Epidermal melanocyte (primary cell): ENCODE data around the gene CLPX.
A peak's percentile ranks its signal among the peaks of the same experiment; 100 is the strongest.
"Not testable (repeated sequence)": the region's sequence is repeated elsewhere in the genome, so short reads cannot be mapped to it uniquely, and the experiment has no call there.

ENCODE experiments used
- DNase-seq: peaks from one replicate; pipeline ENCODE4 v3.0.0; 2011; ENCODE audit warnings: low spot score; ENCODE audit not compliant: insufficient read length

CLPX gene

DNA sequence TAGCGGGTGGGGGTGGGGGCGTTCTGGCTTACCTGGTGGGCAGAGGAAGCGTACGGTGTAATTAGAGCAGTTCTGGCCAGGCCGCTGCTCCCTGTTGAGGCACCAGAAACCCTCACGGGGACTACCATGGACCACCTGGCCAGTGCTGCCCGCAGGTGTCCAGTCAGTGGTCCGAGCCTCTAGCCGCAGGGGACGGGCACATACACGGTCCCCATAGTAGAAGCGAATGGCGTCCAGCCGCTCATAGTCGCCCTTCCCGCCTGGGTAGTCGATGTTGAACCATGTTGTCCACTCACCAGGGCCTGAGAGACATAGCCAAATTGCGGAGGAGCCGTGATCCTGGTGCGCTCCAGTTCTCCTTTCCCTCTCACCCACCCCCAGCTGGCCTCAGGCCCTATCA, 21.6 kb upstream of the CLPX start:
- DNase-seq = no peak

DNA sequence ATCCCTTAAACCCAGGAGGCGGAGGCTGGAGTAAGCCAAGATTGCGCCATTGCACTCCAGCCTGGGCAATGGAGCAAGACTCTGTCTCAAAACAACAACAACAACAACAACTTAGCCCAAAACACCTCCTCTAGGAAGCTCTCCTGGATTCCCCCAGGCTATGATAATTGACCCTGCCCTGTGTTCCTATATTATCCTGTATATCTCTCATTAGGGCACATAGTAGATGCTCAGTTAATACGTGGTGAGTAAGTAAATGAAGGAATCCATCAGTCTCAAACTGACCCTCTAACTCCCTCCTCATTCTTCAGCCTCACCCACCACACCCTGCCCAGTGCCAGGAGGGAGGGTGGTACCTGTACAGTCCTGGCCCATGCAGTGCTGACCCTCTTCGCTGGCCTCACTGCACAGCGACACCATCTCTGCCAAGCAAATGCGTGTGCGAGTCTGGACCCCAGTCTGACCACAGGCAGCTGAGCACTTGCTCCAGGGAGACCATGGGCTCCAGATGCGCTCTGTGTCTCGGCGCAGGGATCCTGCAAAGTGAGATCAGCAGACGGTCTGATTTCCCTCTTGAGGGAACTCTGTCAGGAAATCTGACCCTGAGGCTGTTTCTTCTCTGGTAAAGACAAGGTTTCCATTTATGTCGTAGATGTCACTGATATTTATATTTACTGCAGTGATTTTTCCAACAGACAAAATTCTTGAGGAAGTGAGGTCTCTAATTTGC, 20.0 kb upstream of the CLPX start:
- DNase-seq = no peak

DNA sequence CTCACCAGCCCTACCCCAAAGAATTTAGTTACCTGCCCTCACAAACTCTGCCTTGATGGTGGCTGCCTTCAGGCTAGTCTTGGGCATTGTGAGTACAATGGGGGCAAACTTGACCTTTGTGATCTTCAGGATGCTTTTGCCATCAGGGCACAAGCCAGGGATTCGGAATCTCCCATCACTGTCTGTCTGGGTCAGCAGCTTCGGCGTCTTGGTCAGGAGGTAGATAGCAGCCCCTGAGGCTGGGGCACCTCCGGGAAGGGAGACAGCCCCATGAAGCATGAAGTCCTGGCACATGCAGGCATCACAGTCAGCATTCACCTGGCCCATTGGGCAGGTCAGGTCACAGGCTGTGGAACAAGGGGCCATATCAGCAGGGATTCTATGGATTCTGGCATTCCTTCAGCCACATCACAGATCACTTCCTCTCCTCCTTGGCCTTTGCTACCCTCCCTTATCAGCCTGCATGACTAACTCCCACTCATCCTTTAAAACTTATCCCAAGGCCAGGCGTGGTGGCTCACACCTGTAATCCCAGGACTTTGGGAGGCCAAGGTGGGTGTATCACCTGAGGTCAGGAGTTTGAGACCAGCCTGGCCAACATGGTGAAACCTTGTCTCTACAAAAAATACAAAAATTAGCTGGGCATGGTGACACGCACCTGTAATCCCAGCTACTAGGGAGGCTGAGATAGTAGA, 19.2 kb upstream of the CLPX start:
- no peak for DNase-seq

DNA sequence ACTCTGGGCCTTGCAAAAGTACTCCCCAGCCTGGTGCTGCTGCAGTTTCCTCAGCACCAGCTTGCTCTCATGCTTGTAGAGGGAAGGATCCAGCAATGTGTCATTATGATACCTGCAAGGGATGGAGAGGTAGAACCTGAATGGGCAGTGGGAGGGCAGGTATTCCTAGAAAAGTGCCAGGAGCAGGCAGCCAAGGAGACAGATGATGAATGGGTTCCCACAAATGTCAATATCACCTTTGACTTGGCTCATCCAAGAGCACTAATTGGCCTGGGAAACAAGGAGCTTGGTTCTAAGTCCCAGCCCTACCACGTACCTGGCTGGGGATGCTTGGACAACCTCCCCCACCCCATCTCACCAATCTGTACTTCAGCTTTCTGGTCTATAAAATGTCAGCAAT, 16.8 kb upstream of the CLPX start:
- DNase-seq = no peak

DNA sequence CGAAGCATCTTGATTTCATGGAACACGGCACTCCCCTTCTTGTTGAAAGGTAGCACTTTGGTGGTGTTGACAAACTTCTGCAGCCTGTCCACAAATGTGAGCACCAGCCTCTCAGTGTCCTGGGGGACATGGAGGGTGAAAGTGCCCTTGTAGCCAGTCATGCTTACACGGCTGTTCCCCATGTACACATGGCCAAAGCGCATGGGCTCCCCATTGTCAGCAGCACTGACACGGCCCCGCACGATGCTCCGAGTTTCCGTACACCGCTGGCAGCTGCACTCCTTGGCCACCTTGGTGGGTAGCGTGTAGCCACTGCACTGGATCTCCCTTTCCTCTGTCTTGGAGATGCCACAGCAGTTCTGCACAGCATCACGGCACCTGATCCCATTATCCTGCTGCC, 13.4 kb upstream of the CLPX start:
- DNase-seq = no peak

DNA sequence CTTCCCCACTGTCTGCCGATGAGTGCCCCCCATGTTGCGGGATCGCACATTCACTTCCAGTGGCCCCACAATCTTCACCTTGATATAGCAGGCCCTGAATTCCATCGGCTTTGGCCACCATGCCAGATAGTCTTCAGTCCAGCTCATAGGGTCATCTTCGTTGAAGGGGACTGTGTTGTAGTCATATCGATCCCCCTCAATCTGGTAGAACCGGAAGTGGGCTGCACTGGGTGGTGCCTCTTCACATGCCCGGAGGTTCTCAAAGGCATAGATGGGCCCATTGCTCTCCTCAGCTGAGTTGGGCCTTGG, 12.1 kb upstream of the CLPX start:
- no peak for DNase-seq

DNA sequence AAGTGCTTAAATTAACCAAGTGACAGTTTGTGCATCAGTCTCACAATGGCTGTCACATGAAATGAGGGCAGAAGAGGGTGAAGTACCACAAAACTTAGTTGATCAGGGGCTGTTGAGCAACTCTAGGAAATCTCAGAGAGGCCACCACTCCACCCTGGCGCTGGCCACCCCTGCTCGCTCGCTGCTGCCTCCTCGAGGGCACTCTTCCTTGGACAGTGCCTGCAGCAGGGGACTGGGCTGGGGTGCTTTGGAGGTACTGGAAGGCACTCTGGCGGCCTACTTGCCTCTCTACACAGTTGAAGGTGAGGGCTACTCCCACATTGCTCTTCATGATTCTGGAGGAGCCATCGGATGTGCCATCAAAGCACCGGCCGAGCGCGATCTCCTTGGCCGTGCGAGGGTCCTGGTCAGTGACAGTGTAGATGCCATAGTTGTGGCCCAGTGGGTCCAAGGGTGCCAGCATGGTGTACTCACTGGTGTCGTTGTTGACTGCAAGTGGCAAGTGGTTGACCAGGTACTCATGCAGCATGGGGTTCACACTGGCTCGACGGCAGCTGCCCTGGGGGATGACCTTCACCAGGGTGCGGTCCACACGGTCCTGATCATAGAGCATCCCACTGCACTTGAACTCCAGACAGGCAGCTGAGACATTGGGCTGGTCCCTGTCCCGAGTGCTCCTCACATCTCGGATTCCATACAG, 11.6 kb upstream of the CLPX start:
- DNase-seq = no peak

DNA sequence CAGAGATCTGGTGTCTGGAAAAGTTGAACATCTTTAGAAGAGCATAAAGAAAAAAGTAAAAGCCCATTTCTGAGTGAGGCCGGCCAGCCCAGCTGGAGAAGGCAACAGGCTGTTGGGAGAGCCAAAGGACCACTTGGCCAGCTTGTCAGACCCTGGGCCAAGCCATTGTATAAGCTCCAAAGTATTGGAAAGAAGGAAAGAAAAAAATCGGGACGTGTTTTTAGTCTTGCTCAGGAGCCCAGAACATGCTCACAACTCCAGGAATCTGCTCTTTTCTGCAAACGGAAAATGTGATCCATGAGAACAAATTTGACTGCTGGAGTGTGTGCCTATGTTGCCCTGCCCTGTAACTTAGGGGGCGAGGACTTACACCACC, 10.4 kb upstream of the CLPX start:
- DNase-seq = no peak

DNA sequence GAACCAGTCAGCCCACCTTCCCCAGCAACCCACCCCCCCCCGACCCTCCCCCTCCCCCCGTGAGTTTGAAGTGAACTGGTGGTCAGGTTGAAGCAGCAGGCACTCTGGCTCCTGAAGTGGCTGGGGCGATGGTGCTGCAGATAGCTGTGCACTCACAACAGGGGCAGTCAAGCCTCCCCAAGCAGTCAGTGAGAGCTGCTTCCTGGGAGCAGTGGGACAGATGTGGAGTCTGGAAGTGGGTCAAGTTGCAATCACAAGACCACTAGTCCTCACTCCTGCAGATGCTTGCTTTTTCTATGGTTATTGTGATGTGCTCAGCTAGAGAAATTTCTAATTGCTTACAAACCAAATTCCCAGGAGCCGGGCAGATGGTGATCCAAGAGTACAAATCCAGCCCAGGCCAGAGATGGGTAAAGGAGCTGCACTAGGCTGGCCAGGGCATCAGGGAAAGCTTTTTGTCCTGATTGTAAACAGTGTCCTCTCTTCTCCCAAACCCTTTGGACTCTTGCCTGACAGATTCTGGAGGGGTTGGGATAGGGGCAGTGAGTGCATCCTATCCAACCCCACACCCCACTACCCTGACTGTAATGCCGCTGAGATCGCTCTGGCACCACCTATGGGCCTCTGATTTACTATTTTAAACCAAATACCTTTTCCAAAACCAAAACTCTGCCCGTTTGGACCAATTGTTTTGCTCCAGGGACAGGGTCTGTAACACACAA, 9.8 kb upstream of the CLPX start:
- DNase-seq = peak; percentile 34

DNA sequence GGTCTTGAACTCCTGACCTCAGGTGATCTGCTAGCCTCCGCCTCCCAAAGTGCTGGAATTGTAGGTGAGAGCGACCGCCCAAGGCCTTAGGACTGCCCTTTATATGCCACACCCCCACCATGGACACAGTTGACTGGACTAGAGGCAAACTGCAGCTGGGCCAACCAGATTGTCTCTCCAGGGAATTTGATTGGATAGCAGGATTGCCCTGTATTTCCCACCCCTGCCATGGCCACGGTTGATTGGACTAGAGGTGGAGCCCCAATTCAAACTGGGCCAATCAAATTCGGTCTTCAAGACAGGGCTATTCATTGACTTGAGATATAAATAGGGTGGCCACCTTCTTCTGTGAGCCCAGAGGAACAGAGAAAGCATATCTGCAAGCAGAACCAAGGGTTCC, 6.9 kb upstream of the CLPX start:
- no peak for DNase-seq

DNA sequence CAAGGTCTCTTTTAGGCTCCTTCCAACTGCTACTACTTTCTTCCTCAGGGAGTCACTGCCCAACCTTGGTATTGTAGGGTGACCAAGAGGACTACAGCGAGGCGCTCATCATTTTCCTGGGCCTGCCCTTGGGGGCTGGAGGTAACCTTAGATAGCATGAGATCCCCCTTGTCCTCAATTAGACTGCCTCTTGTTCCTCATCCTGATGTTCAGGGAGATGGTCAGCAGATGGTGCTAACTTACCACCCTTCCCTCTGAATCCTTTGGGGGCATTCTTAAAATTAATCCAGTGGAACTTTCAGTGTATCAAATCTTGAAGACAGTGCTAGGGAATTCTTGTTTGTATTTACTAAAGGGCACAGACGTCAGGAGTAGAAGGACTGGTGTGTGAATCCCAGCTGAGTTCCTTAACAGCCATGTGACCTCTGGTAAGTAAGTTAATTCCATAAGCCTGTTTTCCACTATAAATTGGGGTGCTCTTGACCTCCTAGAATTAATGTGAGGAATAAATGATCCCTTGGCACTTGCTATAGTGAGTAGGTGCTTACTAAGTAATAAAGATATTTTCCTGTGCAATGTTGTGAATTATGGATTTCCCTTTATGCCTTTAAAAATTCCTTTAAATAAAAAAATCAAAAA, 4.1 kb upstream of the CLPX start:
- peak; percentile 42 for DNase-seq

DNA sequence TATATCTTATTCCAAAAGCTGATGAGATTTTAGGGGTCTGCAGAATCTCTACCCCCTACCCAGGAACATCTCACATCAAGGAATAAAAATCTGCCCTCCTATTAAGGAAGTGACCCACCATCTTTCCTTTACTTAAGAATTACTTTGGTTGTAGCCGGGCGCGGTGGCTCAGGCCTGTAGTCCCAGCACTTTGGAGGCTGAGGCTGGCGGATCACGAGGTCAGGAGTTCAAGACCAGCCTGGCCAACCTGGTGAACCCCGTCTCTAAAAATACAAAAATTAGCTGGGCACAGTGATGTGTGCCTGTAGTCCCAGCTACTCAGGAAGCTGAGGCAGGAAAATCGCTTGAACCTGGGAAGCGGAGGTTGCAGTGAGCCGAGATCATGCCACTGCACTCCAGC, 3.3 kb upstream of the CLPX start:
- DNase-seq = not testable (repeated sequence)

DNA sequence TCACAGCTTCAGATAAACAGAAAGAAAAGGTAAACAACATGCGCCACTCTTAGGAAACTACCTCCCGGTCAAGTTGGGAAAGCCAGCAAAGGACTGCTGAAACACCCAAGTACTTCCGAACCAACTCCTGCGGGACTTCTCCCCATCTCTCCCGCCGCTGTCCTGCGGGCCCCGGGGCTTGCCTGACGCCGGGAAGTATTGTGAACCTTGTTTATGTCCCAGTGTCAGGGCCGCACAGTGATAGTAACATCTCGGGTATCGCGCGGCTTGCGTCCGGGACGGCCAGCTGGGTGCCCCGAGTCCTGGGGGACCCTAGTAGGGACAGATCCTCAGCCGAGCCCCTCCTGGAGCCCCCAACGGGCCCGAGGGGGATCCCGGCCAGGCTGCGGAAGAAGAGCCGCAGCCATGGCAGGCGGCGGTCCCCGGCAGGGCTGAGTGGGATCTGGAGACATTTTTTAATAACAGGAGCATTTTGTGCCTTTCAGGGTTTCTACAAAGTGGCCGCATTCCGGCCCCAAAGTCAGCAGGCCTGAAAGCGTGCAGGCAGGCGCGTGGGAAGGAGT, 756 bp downstream of the CLPX start:
- no peak for DNase-seq

DNA sequence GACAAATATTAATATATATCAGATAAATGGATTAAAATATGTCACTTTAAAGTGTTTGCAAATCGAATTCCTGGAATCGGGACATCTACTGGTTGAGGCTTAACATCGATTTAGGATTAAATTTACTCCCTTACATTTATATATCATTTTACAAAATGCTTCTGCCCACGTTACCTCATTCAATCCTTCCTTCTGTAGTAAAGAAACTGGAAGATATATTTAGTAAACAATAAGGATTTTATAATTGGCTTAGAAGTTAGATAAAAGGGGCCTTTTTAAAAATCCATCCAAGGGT, 1.3 kb downstream of the CLPX start:
- no peak for DNase-seq

DNA sequence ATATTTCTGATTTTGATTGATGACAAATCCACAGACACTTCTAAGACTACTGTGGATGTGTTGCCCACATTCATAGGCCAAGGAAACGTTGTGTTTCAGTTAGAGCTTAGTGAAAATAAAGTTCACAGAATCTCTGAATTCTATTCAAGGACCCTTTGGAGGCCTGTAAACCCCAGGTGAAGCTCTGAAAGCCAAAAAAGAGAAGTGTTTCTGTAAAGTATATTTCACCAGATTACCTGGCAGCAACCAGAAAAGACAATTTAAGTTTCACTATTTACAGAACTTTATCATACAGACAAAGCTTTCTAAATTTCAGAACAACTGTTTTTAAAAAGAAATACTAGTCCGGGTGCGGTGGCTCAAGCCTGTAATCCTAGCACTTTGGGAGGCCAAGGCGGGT, 2.6 kb downstream of the CLPX start:
- DNase-seq = no peak

DNA sequence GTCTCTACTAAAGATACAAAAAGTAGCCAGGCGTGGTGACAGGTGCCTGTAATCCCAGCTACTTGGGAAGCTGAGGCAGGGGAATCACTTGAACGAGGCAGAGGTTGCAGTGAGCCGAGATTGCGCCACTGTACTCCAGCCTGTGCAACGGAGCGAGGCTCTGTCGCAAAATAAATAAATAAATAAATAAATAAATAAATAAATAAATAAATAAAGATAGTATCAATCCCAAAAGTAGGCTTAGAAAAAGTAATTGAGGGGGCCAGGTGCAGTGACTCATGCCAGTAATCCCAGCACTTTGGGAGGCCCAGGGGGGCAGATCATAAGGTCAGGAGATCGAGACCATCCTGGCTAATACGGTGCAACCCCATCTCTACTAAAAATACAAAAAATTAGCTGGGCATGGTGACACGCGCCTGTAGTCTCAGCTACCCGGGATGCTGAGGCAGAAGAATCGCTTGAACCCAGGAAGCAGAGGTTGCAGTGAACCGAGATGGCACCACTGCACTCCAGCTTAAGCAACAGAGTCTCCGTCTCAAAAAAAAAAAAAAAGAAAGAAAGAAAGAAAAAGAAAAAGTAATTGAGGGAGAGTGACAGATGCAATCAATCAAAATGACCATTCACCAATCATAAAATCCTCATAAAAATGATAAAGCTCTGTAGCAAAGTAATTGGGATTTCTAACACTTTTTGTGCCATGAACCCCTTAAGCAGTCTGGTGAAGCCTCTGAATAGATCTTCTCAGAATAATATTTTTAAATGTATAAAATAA, 3.4 kb downstream of the CLPX start:
- not testable (repeated sequence) for DNase-seq

DNA sequence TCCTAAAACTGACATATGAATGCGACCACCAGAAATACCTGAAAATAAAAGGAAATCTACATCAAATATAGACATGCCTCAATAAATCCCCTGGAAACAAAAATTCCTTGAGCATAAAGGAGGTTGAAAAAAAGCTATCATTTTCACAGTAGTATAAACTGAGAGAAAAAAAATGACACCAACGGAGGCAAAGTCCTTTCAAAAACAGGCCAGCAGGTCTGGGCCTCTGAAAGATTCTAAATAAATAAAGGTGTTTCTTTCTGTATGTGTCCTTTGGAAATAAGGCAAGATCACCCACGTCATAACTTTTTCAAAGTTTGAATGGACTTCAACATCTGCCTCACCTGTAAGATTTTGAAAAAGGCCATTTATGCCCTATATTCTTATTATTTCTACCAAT, 5.0 kb downstream of the CLPX start:
- no peak for DNase-seq

DNA sequence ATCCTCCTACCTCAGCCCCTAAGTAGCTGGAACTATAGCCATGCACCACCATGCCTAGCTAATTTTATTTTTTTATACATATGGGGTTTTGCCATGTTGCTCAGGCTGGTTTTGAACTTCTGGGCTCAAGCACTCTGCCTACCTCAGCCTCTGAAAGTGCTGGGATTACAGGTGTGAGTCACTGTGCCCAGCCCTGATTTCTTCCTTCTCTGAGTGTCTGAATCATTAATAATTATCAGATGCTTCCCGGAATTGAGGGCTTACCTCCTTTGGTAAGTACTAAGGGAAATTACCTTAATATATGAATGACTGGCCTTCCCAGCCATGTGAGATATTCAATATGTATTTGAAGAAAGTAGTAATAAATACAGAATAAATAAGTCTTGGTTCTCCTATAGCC, 7.2 kb downstream of the CLPX start:
- DNase-seq = no peak

DNA sequence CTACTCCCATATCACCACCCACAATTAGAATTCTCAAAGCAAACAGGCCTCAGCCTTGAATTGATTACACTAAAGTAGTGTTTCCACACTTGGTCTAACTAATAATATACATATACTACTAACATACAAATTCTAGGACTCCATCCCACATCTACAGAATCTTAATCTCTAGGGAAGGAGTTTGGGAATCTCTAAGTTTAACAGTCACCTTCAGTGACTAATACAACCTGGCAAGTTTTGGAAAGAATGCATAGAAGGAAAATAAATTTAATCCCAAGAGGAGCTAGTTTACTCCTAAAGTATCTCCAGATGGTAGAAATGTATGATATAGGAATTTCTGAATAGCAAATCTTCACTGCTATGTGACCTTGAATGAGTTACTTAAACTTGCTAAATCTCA, 9.1 kb downstream of the CLPX start:
- DNase-seq = no peak

DNA sequence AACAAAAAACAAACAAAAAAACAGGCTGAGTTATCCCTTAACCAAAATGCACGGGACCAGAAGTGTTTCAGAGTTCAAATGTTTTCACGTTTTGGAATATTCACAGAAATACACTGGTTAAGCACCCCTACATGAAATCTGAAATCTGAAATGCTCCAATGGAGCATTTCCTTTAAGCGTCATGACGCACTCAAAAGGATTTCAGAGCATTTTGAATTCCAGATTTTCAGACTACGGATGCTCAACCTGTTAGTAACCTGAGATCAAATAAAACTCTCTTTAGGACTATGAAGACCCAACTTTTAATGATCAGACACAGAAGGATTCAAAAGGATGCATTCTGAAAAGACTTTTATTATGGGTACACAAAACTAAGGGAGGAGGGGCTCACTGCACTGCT, 9.6 kb downstream of the CLPX start:
- no peak for DNase-seq

DNA sequence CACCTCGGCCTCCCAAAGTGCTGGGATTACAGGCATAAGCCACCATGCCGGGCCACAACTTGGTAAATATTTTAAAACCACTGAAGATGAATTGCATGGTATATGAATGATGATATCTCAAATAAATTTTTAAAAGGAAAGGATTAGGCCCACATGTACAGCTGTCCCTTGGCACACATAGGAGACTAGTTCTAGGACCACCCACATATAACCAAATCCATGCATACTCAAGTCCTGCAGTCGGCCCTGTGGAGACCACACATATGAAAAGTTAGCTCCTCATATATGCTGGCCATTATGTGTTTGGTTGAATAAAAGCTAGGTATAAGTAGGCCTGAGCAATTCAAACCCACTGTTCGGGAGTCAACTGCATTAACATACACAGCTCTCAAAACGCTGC, 10.6 kb downstream of the CLPX start:
- DNase-seq = no peak
